HepG2 (cell line): ENCODE results near the gene GNPDA1. TPM values are rescaled to one million over a fixed set of nuclear protein-coding genes. Genes with fewer than 3 reads are reported as not detected.

Experiments
- ATAC-seq: fragments of 200-7000 bp; cut with Tn5 transposase; 3 replicates; pipeline ENCODE4 v1.9.1; 2020; ENCODE audit warnings: mild to moderate bottlenecking, moderate library complexity
- BruUV-seq: library from RNA; stranded (reverse); fragments of 400-500 nt; replicated peaks from 2 replicates; lab custom pipeline; 2021; lab: Mats Ljungman, UMichigan
- CTCF ChIA-PET: fragments of 300-600 bp; formaldehyde crosslinking; extraction: SDS; loops from one replicate; lab custom pipeline; 2021; ENCODE audit warnings: low total read pairs, inconsistent platforms, low intra/inter-chr PET ratio; lab: Yijun Ruan, JAX
- POLR2A ChIA-PET: fragments of 350-600 bp; sonication (Branson Sonifier 250); formaldehyde crosslinking; loops from one replicate; lab custom pipeline; 2020; ENCODE audit warnings: antibody characterized with exemption, inconsistent platforms; lab: Yijun Ruan, JAX
- DNase-seq: peaks from one replicate; pipeline ENCODE4 v3.0.0-alpha.2; 2015; ENCODE audit warnings: low spot score
- FAIRE-seq: peaks from 3 replicates; lab custom pipeline; 2011; peaks lifted over from hg19 to GRCh38; lab: Jason Lieb, UNC
- H2AFZ ChIP-seq: one replicate; pipeline ENCODE4 v1.6.1; 2011; ENCODE audit warnings: low read length, inconsistent platforms
- H3K27ac ChIP-seq: fragments of 300-600 bp; 3 replicates; pipeline ENCODE4 v1.8.0; 2011; ENCODE audit warnings: mixed run types, mild to moderate bottlenecking, mixed read lengths, low read length, inconsistent platforms; ENCODE audit not compliant: insufficient read depth; ENCODE audit errors: extremely low read length
- H3K27me3 ChIP-seq, 2 experiments: fragments of 200-600 bp in 1 of 2; 2 replicates in 1 of 2; 3 replicates in 1 of 2; pipeline versions ENCODE4 v1.6.0 to v1.8.0; 2011; ENCODE audit warnings: low read length in 2 of 2, mild to moderate bottlenecking in 2 of 2, moderate library complexity in 2 of 2, inconsistent platforms in 1 of 2; ENCODE audit not compliant: insufficient read depth in 2 of 2, control insufficient read depth in 1 of 2
- H3K36me3 ChIP-seq, 2 experiments: fragments of 200-600 bp in 1 of 2; replicated peaks in 1 of 2; 2 replicates in 1 of 2; 3 replicates in 1 of 2; pipeline versions ENCODE4 v1.5.1 to v1.8.0; 2011; ENCODE audit warnings: low read length in 2 of 2, inconsistent platforms in 1 of 2; ENCODE audit not compliant: insufficient read depth in 2 of 2, control insufficient read depth in 1 of 2
- H3K4me1 ChIP-seq: 2 replicates; pipeline ENCODE4 v1.5.1; 2012; ENCODE audit warnings: low read length, inconsistent platforms; ENCODE audit not compliant: insufficient read depth
- H3K4me2 ChIP-seq: 2 replicates; pipeline ENCODE4 v1.6.0; 2011; ENCODE audit warnings: low read depth, low read length, inconsistent platforms
- H3K4me3 ChIP-seq, 3 experiments: fragments of 200-600 bp in 1 of 3; sonication (generic), shearing (Covaris generic) in 1 of 3; replicated peaks in 1 of 3; 2 replicates each; pipeline ENCODE4 v1.5.1; 2011 to 2016; ENCODE audit warnings: low read length in 3 of 3, inconsistent platforms in 2 of 3, low read depth in 2 of 3, mild to moderate bottlenecking in 2 of 3, control low read depth in 1 of 3, mixed read lengths in 1 of 3; ENCODE audit not compliant: insufficient read depth in 1 of 3
- H3K79me2 ChIP-seq: one replicate; pipeline ENCODE4 v1.6.1; 2011; ENCODE audit warnings: low read length, inconsistent platforms; ENCODE audit not compliant: insufficient read depth
- H3K9ac ChIP-seq: 2 replicates; pipeline ENCODE4 v1.6.0; 2011; ENCODE audit warnings: mild to moderate bottlenecking, low read depth, low read length, inconsistent platforms; ENCODE audit not compliant: insufficient read depth
- H3K9me3 ChIP-seq: 2 replicates; pipeline ENCODE4 v1.5.1; 2012; ENCODE audit warnings: mild to moderate bottlenecking, low read length
- H4K20me1 ChIP-seq: 2 replicates; pipeline ENCODE4 v1.6.0; 2011; ENCODE audit warnings: inconsistent platforms, mild to moderate bottlenecking, low read length, moderate library complexity; ENCODE audit not compliant: insufficient read depth
- CREB1 ChIP-seq, 2 experiments: fragments of 450-650 bp in 1 of 2; IDR thresholded peaks; 2 replicates each; pipeline ENCODE4 v1.6.1; 2016 to 2017; ENCODE audit warnings: control low read depth in 1 of 2, mild to moderate bottlenecking in 1 of 2, missing compliant biosample characterization in 1 of 2, missing genetic modification characterization in 1 of 2
- GPN1 ChIP-seq: sonication (generic); formaldehyde crosslinking; IDR thresholded peaks from 2 replicates; pipeline ENCODE4 v1.5.1; 2020; ENCODE audit warnings: missing genetic modification reagents, borderline replicate concordance
- HHEX ChIP-seq: IDR thresholded peaks from 2 replicates; pipeline ENCODE4 v1.6.1; 2016; ENCODE audit warnings: control low read depth
- LCORL ChIP-seq, 2 experiments: fragments of 450-650 bp in 1 of 2; sonication (generic) in 1 of 2; formaldehyde crosslinking in 1 of 2; IDR thresholded peaks; 2 replicates each; pipeline versions ENCODE4 v1.5.0 to v1.6.1; 2017 to 2020; ENCODE audit warnings: antibody characterized with exemption in 1 of 2, missing genetic modification reagents in 1 of 2
- PLRG1 ChIP-seq: fragments of 450-650 bp; conservative IDR thresholded peaks from 2 replicates; pipeline ENCODE4 v1.6.1; 2016
- STAG1 ChIP-seq: sonication (generic); formaldehyde crosslinking; IDR thresholded peaks from 2 replicates; pipeline ENCODE4 v1.4.0; 2020; ENCODE audit warnings: missing genetic modification reagents
- THYN1 ChIP-seq: sonication (generic); formaldehyde crosslinking; IDR thresholded peaks from 2 replicates; pipeline ENCODE4 v1.8.1; 2023; ENCODE audit warnings: low read depth, mild to moderate bottlenecking, moderate library complexity, missing genetic modification reagents, borderline replicate concordance
- UBTF ChIP-seq: sonication (generic); formaldehyde crosslinking; IDR thresholded peaks from 2 replicates; pipeline ENCODE4 v1.4.0; 2020; ENCODE audit warnings: mild to moderate bottlenecking, missing genetic modification reagents
- ZNF256 ChIP-seq: sonication (generic); formaldehyde crosslinking; conservative IDR thresholded peaks from 2 replicates; pipeline ENCODE4 v1.4.0; 2020; ENCODE audit warnings: missing genetic modification reagents
- ZNF430 ChIP-seq: sonication (generic); formaldehyde crosslinking; IDR thresholded peaks from 2 replicates; pipeline ENCODE4 v1.9.0; 2021; ENCODE audit warnings: mild to moderate bottlenecking, missing genetic modification reagents
- ZNF496 ChIP-seq: sonication (generic); formaldehyde crosslinking; IDR thresholded peaks from 2 replicates; pipeline ENCODE4 v1.8.1; 2023; ENCODE audit warnings: mild to moderate bottlenecking, moderate library complexity, missing genetic modification reagents; ENCODE audit not compliant: insufficient replicate concordance
- ZSCAN21 ChIP-seq: sonication (generic); formaldehyde crosslinking; IDR thresholded peaks from 2 replicates; pipeline ENCODE4 v1.8.0; 2022; ENCODE audit warnings: mild to moderate bottlenecking, missing genetic modification reagents, moderate library complexity, borderline replicate concordance
- WGBS: methylation state at CpG from one replicate; pipeline ENCODE4 v1.1.6; 2017; ENCODE audit warnings: low lambda C conversion rate; 5-methylcytosine and 5-hydroxymethylcytosine counted together
- in situ Hi-C: cut with HindIII; loops from 2 replicates; pipeline ENCODE4 v1.10.0; 2017; ENCODE audit warnings: low pct_unique_long_range_greater_than_20kb; ENCODE audit not compliant: extremely low pct_ligation_motif_present
- intact Hi-C: fragments of 100-400 bp; cut with micrococcal nuclease; formaldehyde crosslinking; loops from one replicate; pipeline ENCODE4 v1.10.0; 2022; ENCODE audit not compliant: unreplicated experiment
- polyA plus RNA-seq, 8 experiments: library from polyadenylated mRNA; depleted of rRNA in 3 of 8; stranded (reverse) in 7 of 8; unstranded in 1 of 8; fragments of >200 nt; fragmentation: Illumina TruSeq in 4 of 8; extraction: Trizol in 4 of 8; gene quantifications; 2 replicates each; pipeline versions ENCODE4 v1.2.1 to v1.2.3, GENCODE V29; 2011 to 2016; ENCODE audit warnings: low read depth in 4 of 8, missing spikeins in 1 of 8, mixed read lengths in 1 of 8; ENCODE audit not compliant: insufficient read depth in 1 of 8
- total RNA-seq, 5 experiments: library from RNA; depleted of rRNA; stranded (reverse); fragments of >200 nt; fragmentation: Illumina TruSeq; extraction: Trizol; gene quantifications; 2 replicates each; pipeline ENCODE4 v1.2.3, GENCODE V29; 2016; ENCODE audit warnings: low read depth in 1 of 5
- TF ChIP-seq, protein P1 (sequence below): sonication (generic); formaldehyde crosslinking; IDR thresholded peaks from 2 replicates; pipeline ENCODE4 v1.5.0; 2020; ENCODE audit warnings: mild to moderate bottlenecking, missing genetic modification reagents, moderate library complexity

GNPDA1 gene
- total and polyA plus RNA-seq, 2 of the 13 experiments (the other 11 are each of a cell fraction or from before 2014, with no cell fraction given) = 6.0 to 54.1 TPM

DNA sequence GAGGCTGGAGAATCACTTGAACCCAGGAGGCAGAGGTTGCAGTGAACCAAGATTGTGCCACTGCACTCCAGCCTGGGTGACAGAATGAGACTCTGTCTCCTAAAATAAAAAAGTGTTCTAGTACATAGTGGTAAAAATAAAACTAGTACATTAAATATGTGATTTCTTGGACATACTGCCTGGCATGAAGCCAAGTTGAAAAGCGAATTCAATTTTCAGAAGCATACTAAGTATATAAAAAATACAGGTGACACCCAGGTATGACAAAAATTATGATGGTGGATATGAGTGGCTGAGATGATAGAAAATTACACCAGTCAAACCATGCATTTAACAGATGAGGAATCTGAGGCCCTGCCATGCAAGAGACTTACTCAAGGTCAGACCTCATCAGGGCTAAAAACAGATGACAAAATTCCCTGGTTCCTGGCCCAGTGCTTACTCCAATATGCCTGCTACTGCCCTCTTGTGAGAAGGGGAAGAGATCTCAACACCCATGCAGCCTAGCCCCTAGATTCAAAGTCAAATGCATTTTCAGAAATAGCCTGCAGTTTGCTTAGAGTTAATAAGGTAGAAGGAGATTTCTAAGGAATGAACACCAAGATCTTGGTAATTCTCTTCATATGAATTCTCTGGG, 46.6 kb upstream of the GNPDA1 start:
- in situ Hi-C loops = no loop called here
- H3K9ac ChIP-seq = no peak overlapping the region
- no peak overlapping the region for H3K4me2 ChIP-seq
- no peaks in the 10 kb centered on the region for H3K79me2 ChIP-seq
- WGBS = 0% methylated on average over 1 of the region's 1 CpG
- H3K27ac ChIP-seq = no peak overlapping the region
- H3K9me3 ChIP-seq = no peaks in the 10 kb centered on the region
- H2AFZ ChIP-seq = no peak overlapping the region
- peak; percentile 57; the same call in 2 of the 3 replicates for ATAC-seq
- BruUV-seq = no TSS peak
- peak; percentile 20 for DNase-seq
- no peaks in the 10 kb centered on the region for H4K20me1 ChIP-seq
- ChIA-PET CTCF (no interaction called here), POLR2A (no interaction called here)
- no peaks in the 10 kb centered on the region for H3K36me3 ChIP-seq
- intact Hi-C loops = no loop called here
- peaks cover 0 to 6% of the 10 kb centered on the region in 2 experiments; a peak in 3 of 5 replicates for H3K27me3 ChIP-seq
- TF ChIP-seq GPN1 (CRISPR knock-in tag) (no peak), ZNF496 (CRISPR knock-in tag) (no peak), HHEX (CRISPR knock-in tag) (no peak), STAG1 (CRISPR knock-in tag) (peak; percentile 11; the same call in 1 of the 2 replicates), LCORL (IDR thresholded peaks at IDR 0.05) (peak; percentile 68; the same call in 1 of the 2 replicates), LCORL (CRISPR knock-in tag; IDR thresholded peaks at IDR 0.05) (no peak)
- TF ChIP-seq, protein P1, sequence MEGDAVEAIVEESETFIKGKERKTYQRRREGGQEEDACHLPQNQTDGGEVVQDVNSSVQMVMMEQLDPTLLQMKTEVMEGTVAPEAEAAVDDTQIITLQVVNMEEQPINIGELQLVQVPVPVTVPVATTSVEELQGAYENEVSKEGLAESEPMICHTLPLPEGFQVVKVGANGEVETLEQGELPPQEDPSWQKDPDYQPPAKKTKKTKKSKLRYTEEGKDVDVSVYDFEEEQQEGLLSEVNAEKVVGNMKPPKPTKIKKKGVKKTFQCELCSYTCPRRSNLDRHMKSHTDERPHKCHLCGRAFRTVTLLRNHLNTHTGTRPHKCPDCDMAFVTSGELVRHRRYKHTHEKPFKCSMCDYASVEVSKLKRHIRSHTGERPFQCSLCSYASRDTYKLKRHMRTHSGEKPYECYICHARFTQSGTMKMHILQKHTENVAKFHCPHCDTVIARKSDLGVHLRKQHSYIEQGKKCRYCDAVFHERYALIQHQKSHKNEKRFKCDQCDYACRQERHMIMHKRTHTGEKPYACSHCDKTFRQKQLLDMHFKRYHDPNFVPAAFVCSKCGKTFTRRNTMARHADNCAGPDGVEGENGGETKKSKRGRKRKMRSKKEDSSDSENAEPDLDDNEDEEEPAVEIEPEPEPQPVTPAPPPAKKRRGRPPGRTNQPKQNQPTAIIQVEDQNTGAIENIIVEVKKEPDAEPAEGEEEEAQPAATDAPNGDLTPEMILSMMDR = 0 out of 2 replicates have a peak, but pooled peaks have one; percentile 5
- H3K4me1 ChIP-seq = peaks cover 5% of the 10 kb centered on the region; the same call in 1 of the 2 replicates
- no peak overlapping the region for H3K4me3 ChIP-seq
- peak; percentile 21 for FAIRE-seq

- H3K27me3 ChIP-seq = no peaks in the 10 kb centered on the region; a peak in 2 of 5 replicates
- H3K27ac ChIP-seq = no peak overlapping the region
- CTCF ChIA-PET = no interaction called here
- H3K79me2 ChIP-seq = no peaks in the 10 kb centered on the region
- no peaks in the 10 kb centered on the region for H3K9me3 ChIP-seq
- H3K4me1 ChIP-seq = no peaks in the 10 kb centered on the region
- POLR2A ChIA-PET = no interaction called here
- no peak for ATAC-seq
- in situ Hi-C loops = no loop called here
- H3K9ac ChIP-seq = no peak overlapping the region
- H3K36me3 ChIP-seq = no peaks in the 10 kb centered on the region
- H3K4me2 ChIP-seq = no peak overlapping the region
- no peak for FAIRE-seq
- no peaks in the 10 kb centered on the region for H4K20me1 ChIP-seq
- no TSS peak for BruUV-seq
- H2AFZ ChIP-seq = no peak overlapping the region
- intact Hi-C loops = no loop called here
- no peak overlapping the region for H3K4me3 ChIP-seq
- DNase-seq = no peak
- TF ChIP-seq ZSCAN21 (no peak), ZNF256 (CRISPR knock-in tag) (no peak), PLRG1 (no peak), CREB1 (IDR thresholded peaks at IDR 0.05) (no peak), CREB1 (CRISPR knock-in tag; IDR thresholded peaks at IDR 0.05) (no peak), THYN1 (CRISPR knock-in tag) (no peak), UBTF (CRISPR knock-in tag) (no peak), ZNF430 (CRISPR knock-in tag) (no peak)
Measured at GRCh38 chr5:142057697-142058056, 44.9 kb upstream of the GNPDA1 start.
